HG03039 (cell line): ENCODE measurements around the gene CRYBA2.

Source experiments
- ATAC-seq: cut with Tn5 transposase; IDR thresholded peaks from one replicate; pipeline ENCODE4 v1.9.1; 2021; ENCODE audit warnings: mild to moderate bottlenecking, moderate library complexity; ENCODE audit not compliant: unreplicated experiment

Gene CRYBA2

DNA sequence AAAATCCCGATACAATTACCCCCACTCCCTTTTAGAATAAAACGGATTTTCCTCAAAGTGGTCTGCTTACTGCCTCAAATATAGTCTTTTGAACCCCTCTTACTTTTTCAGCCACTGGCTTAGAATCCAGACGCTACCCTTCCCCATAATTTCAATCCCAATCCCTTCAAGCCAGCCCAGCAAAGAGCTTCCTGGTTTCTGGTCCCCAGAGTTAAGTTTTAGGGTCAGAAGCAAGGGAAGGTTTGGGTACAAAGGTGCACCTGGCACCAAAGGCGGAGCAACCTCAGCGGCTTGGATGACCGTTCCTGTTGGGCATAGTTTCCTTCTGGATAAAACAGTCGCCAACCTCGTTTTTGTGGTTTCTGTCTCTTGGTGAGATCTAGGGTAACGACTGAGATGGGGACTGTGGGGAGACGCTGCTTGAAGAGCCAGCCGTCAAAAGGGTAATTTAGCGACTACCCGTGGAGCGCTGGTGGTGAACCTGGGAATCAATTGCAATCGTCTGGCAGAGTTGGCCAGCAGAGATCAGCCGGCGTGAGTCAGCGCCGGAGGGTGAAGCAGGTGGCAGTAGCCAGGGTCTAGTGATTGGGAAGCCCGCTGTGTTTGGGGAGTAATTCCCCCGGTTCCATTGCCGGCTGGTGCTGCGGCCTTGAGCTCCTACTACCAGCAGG, 9.8 kb downstream of the CRYBA2 start:
- no peak for ATAC-seq

DNA sequence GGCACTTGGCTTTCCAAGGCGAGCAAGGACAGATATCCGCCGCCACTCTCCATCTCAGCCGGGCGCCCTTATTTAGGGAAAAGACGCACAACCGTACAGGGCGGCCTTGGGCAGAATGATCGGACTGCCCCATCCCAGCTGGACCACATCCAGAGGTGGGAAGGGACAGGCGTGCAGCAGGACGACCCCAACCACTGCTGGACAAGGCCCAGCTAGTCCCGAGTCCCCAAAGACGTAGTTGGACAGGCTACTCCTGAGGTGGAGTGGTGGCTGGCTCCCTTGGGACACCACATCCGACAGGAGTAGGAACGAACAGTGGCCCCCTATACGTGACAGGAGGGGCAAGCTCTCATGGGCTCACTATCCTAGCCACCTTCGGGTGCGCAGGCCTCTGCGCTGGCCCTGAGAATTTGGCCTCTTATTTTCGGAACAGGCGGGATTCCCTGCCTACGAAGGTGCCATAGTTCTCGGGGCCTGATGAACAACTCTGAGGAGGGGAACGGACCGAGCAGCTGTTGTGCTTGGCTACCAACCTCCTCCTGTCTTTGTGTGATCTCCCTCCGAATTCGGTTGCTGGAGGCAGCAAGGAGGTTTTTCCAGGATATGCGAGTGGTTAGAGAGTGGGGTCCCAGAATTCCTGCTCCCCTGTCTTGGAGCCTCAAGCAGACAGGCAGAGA, 10.5 kb downstream of the CRYBA2 start:
- ATAC-seq, result no peak

DNA sequence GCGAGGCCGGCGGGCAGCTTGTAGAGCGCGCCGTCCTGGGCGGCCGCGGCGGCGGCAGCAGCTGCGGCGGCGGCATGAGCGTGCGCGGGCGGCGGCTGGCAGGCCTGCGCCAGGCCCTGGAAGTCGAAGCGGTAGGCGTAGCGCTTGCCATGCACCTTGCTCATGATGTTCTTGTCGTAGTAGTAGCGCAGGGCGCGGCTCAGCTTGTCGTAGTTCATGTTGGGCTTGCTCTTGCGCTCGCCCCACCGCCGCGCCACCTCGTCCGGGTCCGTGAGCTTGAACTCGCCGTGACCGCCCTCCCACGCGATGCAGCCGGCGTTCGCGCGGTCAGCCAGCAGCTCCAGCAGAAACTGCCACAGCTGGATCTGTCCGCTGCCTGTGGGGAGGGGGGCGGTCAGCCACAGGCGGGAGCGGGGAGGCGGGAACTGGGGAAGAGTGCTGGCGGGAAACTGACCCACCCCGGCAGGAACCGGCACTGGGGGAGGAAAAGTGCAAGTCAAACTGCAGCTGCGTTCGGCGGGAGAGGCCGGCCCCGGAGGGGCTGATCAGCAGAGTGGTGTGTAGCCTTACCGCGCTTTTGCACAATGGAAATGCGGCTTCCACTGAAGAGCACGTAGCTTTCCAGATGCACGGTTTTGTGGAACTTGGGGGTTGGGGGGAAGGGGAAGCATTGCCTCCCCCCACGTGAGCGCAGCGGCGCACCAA, 11.2 kb downstream of the CRYBA2 start:
- no peak for ATAC-seq

DNA sequence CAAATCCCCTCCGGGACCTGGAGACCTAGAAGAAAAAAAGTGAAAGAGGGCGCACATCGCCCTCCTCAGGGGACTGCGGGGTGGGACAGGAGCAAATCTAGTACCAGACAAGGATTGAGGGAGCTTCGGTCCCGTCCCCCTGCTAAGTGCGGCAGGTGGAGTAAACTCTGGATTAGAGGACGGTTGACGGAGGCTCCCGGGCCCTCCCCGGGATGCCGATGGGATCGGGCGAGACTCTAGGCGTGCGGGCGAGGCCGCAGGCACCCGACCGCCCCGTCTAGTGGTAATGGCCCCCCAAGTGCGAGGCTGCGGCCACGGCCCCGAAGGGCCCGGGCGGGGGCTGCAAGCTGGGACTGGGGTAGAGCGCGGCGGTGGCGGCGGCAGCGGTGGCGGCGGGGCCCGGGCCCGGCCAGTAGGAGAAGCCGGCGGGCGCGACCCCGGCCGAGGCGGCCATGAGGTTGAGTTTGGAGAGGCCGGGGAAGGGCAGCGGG, 11.8 kb downstream of the CRYBA2 start:
- ATAC-seq, result no peak

DNA sequence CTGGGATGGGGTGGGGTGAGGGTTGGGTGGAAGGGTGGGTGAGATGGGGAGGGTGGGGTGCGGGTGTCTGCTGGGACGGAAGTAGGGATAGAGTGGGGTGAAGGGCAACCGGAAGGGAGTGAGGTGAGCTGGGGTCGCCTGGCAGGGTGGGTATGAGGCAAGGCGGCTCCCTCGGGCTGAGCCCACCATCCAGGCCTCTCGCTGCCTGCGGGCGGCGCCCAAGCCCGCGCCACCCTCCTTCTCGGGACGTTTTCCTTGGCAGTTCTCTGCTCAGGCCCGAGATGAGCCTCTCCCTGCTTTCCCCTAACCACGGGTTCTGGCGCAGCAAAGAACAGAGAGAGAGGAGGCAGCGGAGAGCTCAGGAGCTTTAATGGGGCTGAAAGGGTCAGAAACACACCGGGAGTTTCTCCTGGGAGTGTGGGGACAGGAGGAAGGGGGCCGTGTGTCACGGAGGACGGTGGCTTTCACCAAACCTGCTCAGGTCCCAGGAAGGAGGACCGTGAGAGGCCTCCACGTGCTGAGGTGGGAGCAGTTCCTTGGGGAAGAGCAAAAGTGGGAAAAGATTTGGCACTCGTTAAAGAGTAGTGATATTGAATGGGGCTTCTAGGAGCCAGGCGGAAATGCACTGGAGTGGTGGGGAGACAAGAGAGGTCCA, 12.4 kb downstream of the CRYBA2 start:
- ATAC-seq, result no peak

DNA sequence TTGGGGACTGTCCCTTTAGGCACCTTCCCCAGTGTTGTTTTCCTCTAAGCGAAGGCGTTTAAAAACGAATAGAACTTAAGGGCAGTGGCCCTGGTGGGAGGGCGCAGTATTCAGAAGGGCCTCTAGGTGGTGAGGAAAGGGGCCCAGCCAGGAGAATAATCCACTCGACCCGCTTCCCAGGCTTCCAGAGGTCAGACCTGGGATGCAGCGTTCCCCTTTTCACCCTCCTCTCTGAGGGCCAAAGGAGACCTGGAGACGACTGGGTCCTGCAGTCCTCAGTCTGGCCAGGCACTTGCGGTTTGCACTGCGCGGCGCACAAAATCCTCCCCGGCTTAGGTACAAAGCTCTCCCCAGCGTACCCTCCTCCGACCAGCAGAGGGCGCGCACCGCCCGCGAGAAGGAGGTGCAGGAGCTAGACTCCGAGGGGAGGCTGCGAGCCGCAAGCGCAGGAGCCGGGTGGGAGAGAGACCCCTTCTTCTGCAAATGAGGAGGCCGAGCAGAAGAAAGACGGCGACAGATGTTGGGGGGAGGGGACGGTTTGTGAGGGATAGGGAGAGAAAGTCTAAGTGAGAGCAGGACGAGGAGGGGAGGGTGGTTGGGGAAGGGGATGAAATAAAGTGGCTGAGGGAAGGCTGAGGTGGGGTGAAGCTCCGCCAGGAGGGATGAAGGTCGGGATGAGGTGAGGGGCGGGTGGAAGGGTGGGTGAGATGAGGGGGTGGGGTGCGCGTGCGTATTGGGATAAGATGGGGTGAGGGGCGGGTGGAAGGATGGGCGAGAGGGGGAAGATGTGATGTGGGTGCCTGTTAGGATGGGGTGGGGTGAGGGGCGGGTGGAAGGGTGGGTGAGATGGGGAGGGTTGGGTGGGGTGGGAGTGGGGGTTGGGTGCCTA, 13.1 kb downstream of the CRYBA2 start:
- ATAC-seq, result peak; percentile 76

DNA sequence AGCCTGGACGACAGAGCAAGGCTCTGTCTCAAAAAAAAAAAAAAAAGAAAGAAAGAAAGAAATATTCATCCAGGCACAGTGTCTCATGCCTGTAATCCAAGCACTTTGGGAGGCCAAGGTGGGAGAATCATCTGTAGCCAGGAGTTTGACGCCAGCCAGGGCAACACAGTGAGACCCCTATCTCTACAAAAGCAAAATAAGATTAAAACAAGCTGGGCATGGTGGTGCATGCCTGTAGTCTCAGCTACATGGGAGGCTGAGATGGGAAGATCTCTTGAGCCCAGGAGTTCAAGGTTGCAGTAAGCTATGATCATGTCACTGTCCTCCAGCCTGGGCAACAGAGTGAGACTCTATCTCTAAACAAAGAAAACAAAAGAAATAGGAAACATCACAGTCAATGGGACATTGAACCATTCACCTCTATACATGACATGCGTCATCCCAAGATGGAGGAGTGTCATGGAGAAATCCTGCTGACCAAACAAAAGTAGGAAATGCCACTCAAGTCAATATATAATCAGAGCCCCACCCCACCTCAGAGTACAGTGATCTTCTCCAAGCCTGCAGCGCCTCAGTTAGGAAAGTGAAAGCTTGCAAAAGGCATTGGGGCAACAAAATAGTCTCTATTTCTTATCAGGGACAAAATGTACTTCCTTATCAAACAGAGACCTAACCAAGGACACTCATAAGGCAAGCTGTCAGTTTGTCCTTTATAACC, 18.0 kb downstream of the CRYBA2 start:
- ATAC-seq, result no peak

DNA sequence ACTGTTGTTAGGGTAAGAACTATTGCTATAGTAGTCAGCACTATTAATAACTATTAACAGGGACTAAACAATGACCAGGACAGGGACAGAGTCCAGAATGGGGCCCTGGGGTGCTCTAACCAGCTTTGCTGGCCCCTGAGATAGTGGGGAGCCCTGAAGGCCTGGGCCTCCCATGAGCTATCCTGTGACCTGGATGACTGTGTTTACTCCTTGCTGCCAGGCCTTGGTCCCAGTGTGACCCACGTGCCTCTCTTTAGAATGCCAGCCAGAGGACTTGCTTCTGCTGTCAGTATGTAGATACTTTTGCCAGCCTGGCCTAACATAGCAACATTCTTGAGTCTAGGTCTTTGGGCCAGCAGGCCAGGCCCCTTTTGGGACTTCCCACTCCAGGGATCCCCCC, 22.3 kb downstream of the CRYBA2 start:
- no peak for ATAC-seq

DNA sequence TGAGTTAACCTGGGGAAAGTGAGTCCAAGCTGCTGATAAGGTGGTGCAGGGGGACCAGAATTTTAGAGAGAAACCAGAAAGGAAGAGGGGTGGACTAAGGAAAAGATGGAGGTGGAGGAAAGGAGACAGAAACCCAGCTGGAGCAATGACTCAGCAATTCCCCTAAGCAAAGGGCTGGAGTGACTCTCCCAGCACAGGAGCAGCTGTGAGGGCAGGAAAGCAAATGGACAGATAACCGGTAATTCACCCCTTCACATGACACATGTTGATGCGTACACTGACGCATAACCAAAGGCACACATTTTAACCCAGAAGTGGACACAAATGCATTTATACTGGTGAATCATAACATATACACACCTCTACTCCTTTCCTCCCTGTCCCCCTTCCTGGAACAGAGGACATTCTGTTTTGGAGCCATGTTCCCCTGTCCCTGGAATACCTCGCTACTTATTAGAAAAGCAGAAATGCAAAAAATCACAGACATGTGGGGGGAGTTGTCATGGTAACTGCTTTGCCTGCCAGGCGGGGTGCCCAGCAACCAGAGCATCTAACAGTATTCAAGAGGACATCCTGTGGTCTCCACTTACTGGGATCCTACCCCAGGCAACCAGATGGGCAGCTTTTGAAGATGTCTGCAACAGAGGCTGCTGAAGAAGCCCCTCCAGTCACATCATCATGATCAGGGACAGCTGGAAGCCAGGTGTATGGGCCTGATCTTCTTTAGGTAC, 29.0 kb downstream of the CRYBA2 start:
- no peak for ATAC-seq

DNA sequence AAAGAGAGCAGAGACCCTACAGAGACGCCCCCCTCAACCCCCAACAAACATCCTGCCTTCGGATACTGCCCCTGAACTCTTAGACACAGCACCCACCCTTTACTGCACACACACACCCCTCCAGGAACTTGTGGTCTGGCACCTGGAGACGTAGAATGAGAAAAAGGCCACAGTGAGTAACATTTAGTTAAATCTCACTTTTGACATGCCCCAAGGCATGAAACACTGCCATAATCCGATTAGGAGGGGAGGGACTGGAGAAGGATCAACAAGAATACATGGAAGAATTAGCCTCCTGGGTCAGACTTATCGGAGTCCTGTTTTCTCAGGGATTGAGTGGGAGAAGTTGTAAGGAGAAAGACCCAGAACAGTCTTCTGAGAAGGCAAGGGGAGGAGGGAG, 29.6 kb downstream of the CRYBA2 start:
- ATAC-seq, result no peak

DNA sequence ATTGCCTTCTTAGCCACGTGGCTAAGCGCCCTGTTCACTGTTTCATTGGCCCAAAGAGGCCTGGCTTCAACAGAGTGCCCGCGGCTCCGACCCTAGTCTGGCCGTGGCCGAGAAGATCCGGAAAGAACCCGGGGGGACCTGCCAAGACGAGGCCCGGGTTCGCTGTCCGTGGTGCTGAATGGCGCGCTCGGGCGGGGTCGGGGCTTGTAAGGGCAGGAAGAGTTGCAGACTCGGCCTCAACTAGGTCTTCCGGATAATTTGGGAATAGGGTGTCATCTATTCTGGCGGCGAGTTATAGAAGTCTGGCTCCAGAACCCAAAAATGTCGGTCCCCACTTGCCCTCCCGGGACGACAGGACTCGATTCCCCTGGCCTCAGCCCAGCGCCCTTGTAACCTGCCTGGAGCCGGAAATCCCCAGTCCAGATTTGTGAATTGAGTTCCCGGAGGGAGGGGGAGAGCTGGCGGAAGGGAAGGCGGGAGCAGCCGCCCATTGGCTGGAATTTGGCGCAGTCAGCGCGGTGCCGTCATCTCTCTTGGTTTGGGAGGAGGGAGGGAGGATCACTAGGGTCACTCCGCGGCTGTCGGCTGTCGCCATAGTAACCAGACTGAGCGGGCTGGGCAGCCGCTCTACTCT, 30.2 kb downstream of the CRYBA2 start:
- ATAC-seq, result no peak

DNA sequence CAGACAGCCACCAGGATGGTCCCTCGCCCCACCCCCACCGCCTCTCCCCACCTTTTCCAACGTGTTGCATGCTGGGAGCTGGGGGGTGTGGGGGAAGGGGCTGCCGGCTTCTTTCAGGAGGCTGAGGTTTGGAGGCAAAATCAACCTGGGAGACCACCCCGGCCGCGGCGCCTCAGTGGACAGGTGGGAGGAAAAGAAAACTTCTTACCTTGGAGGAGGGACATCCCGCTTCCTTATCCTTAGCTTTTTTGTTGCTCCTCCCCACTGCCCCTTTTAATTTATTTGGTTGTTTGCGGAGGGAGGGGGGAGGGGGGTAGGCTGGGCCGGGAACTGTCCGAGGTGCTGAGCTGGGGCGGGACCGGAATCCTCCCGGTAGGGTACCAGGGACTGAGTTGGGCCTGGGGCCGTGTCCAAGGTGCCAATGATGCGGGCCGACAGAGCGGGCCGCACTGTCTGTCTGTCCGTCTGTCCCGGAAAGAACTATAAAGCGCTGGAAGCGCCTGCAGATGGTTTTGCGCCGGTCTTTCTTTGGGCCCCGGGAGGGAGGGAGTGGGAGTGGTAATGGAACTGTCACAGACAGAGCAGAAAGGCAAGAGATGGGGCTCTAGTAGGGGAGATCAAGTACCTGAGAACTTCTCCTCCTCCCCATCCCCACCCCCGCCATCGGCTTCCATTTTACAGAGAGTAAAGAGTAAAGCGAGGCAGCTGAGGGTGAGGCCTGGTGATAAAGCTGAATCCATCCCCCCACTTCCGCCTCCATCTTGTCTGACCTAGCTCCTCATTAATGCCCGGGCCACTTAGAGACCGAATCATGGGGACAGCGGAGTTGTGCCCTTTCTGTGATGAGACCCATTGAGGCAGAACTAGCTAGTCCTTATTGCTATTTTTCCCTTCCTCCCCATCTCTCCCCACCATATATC, 31.3 kb downstream of the CRYBA2 start:
- no peak for ATAC-seq

DNA sequence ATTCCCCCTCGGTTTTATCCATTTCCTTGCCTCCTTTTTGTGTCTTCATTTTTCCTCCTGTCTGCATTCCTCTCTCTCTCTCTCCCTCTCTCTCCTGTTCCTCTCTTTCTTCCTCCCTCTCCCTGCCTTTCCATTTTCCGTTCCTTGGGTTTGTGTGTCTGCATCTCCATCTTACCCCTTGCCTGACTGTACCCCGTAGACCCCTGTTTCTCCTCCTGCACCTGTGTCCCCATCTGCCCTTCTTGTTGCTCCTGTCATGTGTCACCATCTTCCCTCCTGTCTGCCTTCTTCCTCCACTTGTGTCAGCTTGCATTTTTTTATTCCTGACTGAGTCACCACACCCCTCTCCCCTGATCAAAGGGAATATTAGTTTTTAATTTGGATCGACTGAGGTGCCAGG, 32.0 kb downstream of the CRYBA2 start:
- no peak for ATAC-seq

DNA sequence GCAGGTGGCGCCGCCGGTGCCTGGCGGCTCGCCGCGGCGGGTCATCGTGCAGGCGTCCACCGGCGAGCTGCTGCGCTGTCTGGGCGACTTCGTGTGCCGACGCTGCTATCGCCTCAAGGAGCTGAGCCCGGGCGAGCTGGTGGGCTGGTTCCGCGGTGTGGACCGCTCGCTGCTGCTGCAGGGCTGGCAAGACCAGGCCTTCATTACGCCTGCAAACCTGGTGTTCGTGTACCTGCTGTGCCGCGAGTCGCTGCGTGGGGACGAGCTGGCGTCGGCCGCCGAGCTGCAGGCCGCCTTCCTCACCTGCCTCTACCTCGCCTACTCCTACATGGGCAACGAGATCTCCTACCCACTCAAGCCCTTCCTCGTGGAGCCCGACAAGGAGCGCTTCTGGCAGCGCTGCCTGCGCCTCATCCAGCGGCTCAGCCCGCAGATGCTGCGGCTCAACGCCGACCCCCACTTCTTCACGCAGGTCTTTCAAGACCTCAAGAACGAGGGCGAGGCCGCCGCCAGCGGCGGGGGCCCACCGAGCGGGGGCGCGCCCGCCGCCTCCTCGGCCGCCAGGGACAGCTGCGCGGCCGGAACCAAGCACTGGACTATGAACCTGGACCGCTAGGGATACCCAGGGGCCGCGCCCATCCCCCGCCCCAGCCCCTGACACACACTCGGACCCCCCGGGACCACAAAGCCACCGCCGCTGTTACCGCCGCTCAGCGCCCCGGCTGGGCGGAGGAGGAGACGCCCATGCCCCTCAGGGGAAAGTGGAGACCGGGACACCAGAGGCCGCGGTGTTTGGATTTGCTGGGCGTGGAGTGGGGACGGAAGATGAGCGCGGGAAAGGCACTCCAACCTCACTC, 32.7 kb downstream of the CRYBA2 start:
- no peak for ATAC-seq

DNA sequence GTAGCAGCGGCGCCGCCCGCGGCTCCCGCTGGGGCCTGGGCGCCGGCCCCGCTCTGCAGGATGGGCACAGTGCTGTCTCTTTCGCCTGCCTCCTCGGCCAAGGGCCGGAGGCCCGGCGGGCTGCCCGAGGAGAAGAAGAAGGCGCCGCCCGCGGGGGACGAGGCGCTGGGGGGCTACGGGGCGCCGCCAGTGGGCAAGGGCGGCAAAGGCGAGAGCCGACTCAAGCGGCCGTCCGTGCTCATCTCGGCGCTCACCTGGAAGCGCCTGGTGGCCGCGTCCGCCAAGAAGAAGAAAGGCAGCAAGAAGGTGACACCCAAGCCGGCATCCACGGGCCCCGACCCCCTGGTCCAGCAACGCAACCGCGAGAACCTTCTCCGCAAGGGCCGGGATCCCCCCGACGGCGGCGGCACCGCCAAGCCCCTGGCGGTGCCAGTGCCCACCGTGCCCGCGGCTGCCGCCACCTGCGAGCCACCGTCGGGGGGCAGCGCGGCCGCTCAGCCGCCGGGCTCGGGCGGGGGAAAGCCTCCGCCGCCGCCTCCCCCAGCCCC, 33.4 kb downstream of the CRYBA2 start:
- no peak for ATAC-seq

DNA sequence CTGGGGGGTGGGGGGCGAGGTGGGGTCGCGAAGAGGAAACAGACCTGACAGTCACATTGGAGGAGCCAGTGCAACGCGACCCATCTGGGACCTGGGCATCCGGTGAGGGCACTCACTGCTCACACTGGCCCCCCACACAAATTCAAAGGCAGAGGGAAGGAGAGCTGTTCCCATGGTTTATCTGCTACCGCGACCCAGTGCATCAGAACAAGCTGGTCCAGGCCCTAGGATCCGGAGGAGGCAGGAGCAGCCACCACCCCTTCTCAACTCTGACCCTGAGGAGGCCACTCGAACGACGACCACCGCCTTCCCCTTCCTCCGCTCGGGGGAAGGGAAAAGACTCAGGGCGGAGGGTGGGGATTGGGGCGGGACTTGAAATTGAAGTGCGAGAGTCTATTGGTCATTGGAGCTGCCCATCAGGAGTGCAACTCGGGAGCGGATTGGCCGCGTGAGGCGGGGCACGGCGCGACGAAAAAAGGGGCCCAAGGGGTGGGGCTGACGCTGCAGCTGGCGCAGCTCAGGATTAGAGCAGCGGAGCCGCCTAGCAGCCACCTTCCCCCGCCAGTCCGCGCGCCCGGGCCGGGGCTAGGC, 34.0 kb downstream of the CRYBA2 start, which contains the start of gene CDK5R2:
TSS of gene CDK5R2 (plus strand) at position 526 of the 591 bp plus-strand sequence. CDS start 155 bp downstream, outside the sequence.
- ATAC-seq, result peak; percentile 93
